Stimulated activated naive CD4-positive, alpha-beta T cell treated with Interleukin-2 at 50 U/mL for 16 hours (primary cell): ENCODE measurements around the gene ENGASE.

Experiments used
- DNase-seq: peaks from one replicate; lab custom pipeline; 2025; lab: John Stamatoyannopoulos, UW

ENGASE gene

DNA sequence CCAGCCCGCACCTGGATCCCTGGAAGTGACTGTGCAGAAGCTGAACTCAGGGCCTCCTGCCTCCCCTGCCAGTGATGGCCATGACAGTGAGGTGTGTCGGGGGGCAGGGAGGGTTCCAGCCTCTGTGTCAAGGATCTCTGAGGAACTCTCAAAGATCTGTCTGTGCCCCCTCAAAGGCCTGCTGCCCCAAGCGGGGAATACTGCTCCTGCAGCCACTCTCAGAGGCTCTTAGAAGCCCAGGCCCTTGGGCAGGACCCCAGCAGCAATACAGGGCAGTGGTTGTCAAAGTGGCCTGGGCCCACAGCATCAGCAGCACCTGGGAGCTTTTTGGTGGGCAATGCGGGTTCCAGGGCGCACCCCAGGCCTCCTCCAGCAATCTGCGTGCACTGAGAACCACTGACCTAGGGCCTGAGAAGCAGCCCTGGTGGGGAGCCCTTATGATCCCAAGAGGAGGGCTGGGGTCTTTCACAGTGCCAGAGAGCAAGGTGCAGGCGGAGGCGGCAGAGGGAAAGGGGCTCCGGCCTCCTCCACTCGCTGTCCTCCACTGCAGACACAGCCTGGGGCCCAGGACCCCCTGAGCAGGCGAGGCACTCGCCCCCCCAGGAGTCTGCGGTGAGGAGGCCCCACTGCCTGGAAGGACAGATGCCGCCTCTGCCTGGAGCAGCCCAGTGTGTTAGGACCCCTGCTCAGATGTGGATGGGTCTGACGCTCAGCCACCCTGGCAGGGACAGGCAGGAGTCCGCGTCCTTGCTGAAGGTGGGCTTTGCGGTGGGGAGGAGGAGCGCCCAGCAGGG, 42.1 kb downstream of the ENGASE start:
- no peak for DNase-seq

DNA sequence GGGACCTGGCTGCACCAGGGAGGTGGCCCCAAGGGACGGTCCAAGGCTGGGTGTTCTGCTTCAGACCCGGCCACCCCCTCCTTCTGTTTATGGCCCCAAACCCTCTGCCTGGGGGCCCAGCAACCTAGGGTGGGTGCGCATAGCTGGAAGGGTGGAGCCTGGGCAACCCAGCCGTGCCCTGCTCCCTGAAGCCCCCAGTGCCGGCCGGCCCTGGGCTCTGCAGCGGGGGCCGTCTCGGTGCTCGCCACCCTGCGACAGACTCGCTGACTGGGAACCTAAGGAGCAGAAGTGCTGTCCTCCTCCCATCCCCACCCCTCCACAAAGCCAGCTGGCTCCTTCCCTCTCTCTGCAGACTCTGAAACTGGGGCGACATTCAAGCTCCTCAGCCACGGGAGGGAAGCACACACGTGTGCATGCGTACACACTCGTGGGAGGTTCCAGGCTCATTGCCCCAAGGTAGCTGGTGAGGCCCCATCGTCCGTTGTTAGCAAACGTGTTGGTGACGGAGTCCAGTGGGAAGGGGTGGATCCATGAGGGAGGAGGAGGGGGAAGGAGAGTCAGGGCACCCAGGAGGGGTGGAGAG, 43.4 kb downstream of the ENGASE start:
- no peak for DNase-seq

DNA sequence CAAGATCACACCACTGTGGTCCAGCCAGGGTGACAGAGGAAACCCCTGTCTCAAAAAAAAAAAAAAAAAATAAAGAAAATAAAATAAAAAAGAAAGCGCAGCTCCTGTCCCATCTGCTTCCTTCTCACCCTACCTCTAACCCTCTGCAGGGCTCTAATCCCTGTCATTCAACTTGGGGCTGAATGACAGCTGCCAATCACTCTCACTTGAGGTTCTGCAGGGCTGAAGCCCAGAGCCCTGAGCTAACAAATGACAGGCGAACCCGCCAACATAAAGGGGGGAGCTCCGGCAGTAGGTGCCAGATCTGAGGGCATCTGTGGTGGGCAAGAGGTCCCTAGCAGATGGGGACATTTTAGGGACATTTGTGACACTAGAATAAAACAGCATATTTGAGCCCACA, 44.3 kb downstream of the ENGASE start:
- no peak for DNase-seq

DNA sequence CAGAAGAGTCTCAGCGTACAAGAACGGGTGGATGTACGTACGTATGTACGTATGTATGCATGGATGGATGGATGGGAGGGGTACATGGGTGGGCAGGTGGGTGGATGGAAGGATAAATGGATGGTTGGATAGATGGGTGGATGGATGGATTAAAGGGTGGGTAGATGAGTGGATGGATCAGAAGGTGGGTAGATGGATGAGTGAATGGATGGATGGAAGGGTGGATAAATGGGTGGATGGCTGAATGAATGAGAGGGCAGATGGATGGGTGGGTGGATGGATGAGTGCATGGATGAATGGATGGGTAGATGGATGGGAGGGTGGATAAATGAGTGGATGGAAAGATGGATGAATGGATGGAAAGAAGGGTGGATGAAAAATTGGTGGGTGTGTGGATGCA, 45.6 kb downstream of the ENGASE start:
- no peak for DNase-seq

DNA sequence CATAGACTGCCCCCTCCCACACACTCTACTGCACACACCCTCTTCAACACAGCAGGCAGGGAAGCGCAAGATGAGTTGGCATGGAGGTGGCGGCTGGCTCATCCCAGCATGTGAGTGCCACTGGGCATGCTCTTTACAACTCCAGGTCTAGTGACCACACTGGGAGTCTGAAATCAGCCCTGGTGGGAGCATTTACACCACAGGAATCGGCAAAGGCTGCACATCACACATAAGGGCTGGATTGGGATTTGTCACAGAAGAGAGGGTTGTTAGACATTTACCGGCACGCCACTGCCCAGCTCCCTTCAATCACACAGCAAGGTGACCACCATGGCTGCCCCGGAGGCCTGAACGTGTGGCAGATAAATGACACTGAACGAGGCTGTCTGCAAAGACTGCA, 49.4 kb downstream of the ENGASE start:
- no peak for DNase-seq

DNA sequence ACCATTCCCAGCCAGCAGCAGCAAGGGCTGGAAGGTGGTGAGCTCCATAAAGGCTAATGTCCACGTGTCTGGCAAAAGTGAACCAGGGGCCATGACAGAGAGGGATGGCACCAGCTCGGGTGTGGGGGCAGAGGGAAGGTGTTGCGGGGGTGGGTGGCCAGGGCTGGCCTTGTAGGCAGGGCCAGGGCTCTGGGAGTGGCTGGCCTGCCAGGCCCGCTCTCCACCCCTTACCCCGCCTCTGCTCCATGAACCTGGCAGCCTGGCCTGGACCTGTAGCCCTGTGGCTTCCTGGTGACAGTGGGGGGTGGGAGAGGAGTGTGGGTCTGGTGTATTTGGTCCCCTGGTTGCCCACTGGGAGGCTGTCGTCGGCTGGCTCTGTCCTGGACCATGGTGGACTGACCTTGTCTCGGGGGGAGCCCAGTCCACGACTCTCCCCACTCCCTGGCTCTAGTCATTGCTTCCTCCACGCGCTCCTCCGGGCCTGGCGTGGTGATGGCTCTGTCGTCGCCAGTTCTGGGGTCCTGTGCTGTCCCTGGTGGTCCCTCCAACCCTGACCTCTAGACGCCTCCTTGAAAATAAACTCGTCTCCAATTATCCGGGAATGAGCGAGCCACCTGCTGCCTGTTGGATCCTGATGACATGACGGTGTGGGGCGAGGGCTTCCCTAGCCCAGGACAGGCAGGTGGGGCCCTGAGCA, 50.0 kb downstream of the ENGASE start:
- no peak for DNase-seq

DNA sequence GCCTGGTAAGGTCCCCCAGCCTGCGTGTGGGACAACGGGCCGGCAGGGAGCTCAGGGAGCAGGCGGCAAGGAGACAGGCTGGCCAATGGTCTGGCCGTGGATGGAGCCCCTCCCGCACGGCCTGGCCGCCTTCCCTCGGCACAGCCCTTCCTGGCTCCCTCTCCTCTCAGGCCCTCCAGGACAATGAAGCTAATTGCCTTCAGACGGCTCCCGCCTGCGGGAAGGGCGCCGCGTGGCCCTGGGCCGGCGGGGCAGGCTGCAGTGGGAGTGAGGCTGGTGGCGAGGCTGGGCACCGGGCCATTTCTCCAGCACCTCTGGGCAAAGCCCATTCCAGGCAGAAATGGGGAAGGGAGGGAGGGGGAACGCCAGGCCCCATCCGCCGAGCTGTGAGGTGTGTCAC, 50.9 kb downstream of the ENGASE start:
- DNase-seq: no peak

DNA sequence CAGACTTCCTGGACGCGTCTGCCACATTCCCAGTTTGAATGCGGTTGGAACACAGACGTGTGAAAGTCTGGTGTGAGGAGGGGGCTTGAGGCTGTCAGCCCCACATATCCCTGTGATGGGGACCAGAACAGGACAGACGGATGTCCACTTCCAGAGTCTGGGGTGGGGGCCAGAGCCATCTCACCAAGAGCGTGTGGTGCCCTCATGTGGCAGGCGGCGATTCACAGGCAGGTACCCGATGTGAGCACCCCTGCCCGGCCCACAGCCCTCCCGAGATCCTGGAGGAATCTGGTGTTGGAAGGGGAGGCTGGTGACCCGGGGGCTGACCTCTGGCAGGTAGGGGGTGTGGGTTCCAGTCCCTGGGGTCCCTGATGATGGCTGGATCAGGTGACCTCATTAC, 51.5 kb downstream of the ENGASE start:
- no peak for DNase-seq

DNA sequence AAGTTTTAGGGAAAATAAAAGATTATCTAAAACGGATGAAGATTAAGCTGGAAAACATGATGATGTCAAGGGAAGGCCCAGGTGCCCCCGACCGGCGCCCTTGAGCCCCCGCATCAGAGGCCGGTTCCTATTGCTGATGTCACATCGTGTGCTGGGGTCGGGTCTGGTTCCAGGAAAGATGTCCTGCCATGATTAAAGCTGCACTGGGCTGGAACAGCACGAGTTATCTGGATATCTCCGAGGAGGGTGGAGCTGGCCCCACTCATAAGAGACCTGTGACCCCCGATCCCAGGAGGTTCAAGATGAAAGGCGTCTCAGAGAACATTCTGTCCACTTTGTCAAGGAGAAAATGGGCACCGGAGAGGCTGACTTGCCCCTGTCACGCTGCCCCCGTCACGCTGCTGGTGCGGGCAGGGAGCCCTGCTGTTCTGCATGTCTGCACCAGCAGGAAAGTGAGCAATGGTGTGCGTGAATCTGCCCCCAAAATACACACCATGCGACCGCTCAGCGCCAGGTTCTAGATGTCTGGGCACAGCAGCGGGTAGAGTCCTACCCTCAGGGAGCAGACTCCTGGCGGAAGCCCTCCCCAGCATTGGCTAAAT, 53.0 kb downstream of the ENGASE start:
- DNase-seq: no peak

DNA sequence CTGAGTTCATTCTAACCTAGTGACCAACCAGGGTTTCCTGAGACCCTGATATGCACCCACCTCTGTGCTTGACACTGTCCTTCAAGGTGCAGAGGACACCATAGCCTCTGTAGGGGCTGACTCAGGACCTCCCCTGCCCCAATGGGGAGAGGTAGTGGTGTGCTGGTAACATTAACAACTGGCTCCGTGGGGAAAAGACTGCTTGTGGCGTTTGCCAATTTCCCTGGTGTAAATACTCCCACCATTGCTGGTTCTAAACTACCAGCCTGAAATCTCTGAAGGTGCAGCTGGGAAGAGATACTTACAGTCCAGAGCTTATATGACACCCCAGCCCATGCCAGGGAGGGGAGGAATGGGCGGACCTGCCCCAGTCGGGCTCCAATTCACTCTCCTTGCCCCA, 54.9 kb downstream of the ENGASE start:
- DNase-seq: no peak

DNA sequence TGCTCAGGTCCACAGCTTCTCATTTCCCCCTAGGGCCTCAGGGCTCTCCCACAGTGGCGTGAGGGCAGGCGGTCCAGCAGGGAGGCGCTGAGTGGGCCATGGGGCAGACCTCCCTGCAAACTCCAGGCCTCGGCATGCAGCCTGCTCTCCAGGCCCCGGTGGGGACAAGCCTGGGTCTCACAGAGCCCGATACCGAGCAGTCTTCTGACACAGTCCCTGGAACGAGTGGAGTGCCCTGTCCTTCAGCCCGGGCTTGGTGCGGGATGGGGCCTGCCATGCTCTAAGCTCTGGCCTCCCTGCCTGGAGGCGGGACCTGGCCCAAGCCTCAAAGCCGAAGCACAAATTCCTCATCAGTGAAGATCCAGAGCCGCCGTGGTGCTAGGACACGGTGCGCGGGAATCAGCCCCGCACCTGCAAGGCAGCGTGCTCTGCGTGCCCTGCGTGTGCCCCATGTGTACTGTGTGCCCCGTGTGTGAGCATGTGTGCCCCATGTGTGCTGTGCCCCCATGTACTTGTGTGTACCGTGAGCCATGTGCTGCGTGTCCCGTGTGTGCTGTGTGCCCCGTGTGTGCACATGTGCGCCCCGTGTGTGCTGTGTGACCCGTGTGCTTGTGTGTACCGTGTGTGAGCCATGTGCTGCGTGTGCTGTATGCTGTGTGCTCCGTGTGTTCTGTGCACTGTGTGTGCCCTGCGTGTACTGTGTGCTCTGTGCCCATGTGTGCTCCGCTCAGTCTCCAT, 56.1 kb downstream of the ENGASE start:
- DNase-seq: no peak

DNA sequence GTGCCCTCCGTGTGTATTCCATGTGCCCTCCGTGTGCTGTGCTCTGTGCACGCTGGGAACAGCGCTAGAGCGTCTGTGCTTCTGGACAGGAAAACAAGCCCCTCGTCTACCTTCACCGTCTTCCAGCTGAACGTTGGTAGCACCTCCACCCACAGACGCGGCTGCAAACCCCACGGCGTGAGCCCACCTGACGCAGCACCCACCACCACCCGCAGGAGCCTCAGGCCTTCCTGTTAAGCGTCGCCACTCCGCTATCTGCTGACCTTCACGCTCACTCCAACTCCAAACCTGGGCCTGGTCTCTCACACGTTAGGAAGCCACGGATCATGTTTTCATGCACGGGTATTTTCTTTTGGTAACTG, 56.6 kb downstream of the ENGASE start:
- DNase-seq: no peak

DNA sequence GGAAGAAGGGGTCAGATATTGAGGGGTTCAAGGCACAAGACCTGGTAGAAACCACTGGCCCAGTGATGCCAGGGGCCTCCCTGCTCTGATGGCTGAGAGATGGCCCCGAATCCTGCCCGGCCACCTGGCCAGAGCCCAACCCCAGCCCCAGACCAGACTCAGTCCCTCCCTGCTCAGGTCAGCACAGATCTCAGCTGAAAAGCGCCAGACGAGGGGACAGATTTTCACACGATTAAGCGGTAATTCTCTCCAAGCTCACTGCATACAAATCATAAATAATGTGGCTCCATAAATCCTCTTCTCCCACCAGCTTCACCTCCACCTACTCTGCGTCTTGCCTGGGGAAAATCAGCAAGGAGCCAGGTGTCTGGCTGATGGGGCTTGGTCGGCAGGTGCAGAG, 57.1 kb downstream of the ENGASE start:
- DNase-seq: no peak

DNA sequence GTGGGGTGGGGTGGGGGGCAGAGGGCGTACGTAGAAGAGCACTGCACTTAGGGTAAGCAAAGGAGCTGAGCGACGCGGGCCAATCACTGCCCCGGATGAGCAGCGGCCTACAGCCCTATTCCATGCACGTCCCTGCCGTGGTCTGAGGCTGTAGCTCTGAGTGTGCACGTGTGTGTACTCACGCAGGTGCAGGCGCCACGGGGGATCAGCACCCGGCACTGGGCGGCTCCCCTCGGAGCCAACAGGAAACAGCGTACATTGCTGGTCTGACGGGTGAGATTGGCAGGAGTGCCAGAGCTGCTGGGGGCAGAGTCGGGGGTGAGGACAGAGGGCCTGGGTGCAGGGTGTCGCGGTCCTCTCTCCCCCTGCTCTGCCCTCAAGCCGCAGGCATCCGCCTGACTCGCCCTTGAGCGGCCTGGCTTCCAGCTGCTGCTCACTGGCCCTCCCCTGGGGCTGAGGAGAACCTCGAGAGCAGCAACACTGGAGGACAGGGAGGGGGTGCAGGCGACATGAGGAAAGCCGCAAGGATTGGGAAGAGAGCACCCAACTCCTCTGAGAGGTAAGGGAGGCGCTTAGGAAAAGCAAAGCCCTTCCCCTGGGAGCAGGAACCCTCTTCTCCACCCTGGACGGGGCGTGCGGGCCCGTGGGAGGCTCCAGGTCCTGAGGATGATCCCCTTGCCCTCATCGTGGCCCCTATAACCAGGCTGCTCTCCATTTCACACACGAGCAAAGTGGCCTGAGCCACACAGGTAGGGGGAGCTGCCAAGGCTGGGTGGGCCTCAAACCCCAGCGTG, 57.8 kb downstream of the ENGASE start:
- DNase-seq: no peak

DNA sequence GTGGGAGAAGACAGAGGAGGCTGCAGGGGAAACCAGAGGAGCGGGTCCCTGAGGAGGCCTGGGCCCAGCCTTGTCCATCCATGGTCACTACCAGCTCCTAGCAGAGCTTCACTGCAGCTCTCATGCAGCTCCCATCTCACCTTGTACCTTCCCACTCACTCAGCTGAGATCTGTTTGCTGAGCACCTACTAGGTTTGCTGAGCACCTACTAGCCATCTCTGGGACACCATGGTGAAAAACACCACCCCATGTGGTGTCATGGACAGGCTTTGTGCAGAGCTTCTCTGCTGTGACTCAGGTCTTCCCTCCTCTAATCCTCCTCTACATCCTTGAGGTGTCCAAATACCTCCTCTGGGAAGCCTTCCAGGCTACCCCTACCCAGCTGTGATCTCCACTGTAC, 58.6 kb downstream of the ENGASE start:
- DNase-seq: no peak

DNA sequence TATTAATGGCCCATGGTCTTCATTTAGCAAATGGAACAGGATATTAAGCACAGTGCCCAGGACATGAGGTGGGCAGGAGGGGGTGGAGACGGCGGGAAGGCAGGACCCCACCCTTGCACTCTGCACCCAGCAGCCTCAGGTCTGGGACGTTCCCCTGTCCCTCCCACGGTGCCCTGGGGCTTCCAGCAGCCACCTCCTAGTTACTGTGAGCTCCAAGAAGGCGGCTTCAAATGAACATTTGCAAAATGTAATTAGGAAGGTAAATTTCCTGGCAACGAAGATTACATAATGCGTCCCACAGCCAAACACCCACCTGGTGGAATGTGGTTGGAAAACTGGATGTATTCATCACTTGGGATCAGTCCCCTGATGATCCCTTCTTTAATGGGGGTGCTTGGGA, 59.4 kb downstream of the ENGASE start:
- no peak for DNase-seq

DNA sequence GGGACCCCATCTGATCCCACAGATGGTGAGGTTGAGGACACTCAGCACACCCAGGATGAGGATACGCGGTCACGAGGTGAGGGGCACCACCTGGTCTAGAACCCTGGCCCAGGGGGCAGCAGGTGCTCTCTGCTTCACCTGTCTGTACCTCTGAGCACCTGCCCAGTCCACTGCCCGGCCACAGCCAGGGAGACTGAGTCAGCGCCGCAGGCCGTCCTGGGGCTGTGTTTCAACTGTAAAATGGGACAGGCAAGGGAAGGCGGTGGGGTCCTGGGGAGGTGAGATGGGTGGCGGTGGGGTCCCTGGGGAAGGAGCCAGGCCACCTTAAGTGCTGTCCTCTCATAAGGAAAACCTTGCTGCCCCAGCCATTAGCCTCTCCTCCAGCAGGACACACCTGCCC, 60.4 kb downstream of the ENGASE start:
- no peak for DNase-seq

DNA sequence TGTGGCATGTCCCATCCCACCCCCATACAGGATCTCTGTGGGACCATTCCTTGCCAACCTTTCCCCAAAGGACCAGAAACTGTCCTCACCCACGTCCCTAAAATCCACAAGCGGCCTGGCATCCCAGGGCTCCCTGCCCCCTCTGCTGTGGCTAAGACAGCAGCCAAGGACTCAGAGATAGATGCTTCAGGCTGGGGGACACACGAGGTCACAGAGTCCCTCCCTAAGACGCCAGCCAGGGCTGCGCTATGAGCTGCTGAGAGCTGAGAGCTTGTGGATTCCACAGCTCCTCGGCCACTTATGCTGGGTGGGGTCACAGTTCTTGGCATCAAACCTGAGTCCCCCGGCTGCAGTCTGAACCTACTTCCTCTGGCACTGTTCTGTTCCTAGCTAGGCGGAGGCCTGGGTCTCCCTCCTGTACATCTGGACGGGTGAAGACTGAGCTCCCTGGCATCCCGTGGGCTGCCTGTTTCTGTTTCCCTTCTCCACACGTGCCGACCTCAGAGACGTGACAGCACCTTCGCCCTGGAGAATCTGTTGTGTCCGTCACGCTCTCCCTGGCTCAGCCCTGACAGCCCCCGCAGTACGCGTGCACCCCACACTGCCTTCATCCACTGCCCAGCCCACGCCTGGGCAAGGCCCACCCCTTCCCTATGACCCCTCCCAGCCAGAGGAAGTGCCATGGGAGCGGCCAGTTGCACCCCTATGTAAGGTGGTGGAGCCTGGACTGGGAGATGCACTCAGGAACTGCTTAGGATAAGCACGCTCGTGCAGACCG, 61.2 kb downstream of the ENGASE start:
- no peak for DNase-seq
